SU-DHL-6 (cell line): Measurements from ENCODE around the gene RSPH1.

Experiments
- CTCF ChIP-seq: fragments of 200-600 bp; sonication (generic); IDR thresholded peaks from one replicate; pipeline ENCODE4 v1.5.1; 2017; ENCODE audit warnings: antibody characterized with exemption, mild to moderate bottlenecking, low read length, moderate library complexity; ENCODE audit not compliant: insufficient read depth, poor library complexity, severe bottlenecking
- EZH2phosphoT487 ChIP-seq: fragments of 200-600 bp; sonication (generic), shearing (Covaris generic); conservative IDR thresholded peaks from 2 replicates; pipeline ENCODE4 v1.6.1; 2018; ENCODE audit warnings: mild to moderate bottlenecking, antibody characterized with exemption, low read length, moderate library complexity, mixed read lengths

- TF ChIP-seq CTCF (no peak), EZH2phosphoT487 (no peak)
Observed at GRCh38 chr21:42541618-42542017, 45.6 kb upstream of the RSPH1 start.
